PFSK-1 (cell line): ENCODE measurements around the gene KCNQ1.

Source experiments
- FOXP2 ChIP-seq: optimal IDR thresholded peaks from 2 replicates; pipeline ENCODE3; 2011; ENCODE audit warnings: borderline replicate concordance, control low read depth, inconsistent platforms; ENCODE audit not compliant: insufficient read depth; ENCODE audit errors: extremely low read length, extremely low read depth
- POLR2AphosphoS5 ChIP-seq: IDR thresholded peaks from 2 replicates; pipeline ENCODE4 v1.6.1; 2012; ENCODE audit warnings: low read depth, mild to moderate bottlenecking, control low read depth, low read length, moderate library complexity
- REST ChIP-seq, 2 experiments: IDR thresholded peaks; 2 replicates each; pipeline versions ENCODE4 v1.6.1 to v1.8.0; 2011 to 2012; ENCODE audit warnings: low read depth in 2 of 2, low read length in 2 of 2, control low read depth in 1 of 2, inconsistent platforms in 1 of 2, mild to moderate bottlenecking in 1 of 2, moderate library complexity in 1 of 2; ENCODE audit not compliant: insufficient read depth in 1 of 2
- SIN3A ChIP-seq: IDR thresholded peaks from 2 replicates; pipeline ENCODE4 v1.6.1; 2012; ENCODE audit warnings: mild to moderate bottlenecking, low read length, moderate library complexity, borderline replicate concordance; ENCODE audit not compliant: insufficient read depth
- TAF1 ChIP-seq: IDR thresholded peaks from 2 replicates; pipeline ENCODE4 v1.6.1; 2012; ENCODE audit warnings: low read length, control low read depth, borderline replicate concordance; ENCODE audit not compliant: insufficient read depth

KCNQ1 gene

GRCh38 chr11:2681408-2682145, 236.8 kb downstream of the KCNQ1 start:
- no peak for TF ChIP-seq REST (IDR thresholded peaks at IDR 0.05; ENCODE audit: insufficient read depth in 1 of 2, low read depth in 2 of 2, low read length in 2 of 2)
- no peak for TF ChIP-seq POLR2AphosphoS5
- no peak for TF ChIP-seq FOXP2
- no peak for TF ChIP-seq SIN3A
- TF ChIP-seq TAF1: no peak

DNA sequence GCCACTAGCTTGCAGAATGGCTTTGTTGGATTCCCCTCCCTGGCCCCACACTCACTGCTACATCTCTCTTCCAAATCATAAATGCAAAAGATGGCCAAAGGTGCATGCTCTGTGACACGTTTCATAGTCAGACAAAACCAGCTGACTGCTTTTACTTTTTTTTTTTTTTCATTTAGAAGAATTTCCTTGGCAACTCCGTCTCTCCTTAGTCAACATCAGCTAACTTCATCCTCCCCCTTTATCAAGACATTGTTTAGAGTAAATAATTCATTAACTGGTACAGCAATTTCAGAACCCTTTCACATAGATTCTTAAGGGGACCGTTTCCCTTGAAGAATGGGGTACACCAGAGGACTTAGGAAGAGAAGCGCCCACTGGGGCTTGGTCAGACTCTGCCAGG, 239.0 kb downstream of the KCNQ1 start:
- no peak for TF ChIP-seq REST (IDR thresholded peaks at IDR 0.05; ENCODE audit: insufficient read depth in 1 of 2, low read depth in 2 of 2, low read length in 2 of 2)
- no peak for TF ChIP-seq TAF1
- TF ChIP-seq FOXP2: no peak

DNA sequence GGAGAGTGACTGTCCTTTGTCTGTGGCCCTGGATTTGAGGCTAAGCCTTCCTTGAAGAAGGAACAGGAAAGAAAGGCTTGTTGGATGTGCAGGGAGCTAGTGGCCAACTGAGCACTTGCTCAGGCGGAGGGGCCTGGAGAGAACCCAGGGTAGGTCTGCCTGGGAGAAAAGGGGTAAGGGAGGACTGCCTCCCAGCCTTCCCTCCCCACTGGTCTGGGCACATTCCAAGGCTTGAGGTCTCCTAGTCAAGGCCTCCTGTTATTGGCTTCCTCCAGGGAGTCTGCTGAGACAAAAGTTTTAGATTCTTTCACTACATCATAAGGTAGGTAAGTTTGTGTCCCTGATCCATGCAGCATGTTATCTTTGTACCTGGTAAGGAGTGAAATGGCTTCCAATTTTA, 239.8 kb downstream of the KCNQ1 start:
- no peak for TF ChIP-seq TAF1
- no peak for TF ChIP-seq SIN3A
- TF ChIP-seq POLR2AphosphoS5: no peak
- TF ChIP-seq REST (IDR thresholded peaks at IDR 0.05; ENCODE audit: insufficient read depth in 1 of 2, low read depth in 2 of 2, low read length in 2 of 2): no peak
- TF ChIP-seq FOXP2: no peak

- TF ChIP-seq POLR2AphosphoS5 (no peak), TAF1 (no peak), FOXP2 (no peak), SIN3A (no peak), REST (IDR thresholded peaks at IDR 0.05; ENCODE audit: insufficient read depth in 1 of 2, low read depth in 2 of 2, low read length in 2 of 2) (no peak)
These were observed 240.2 kb downstream of the KCNQ1 start for GRCh38 chr11:2685051-2685450.

- TF ChIP-seq TAF1: no peak
- no peak for TF ChIP-seq POLR2AphosphoS5
- TF ChIP-seq FOXP2: no peak
- no peak for TF ChIP-seq REST (IDR thresholded peaks at IDR 0.05; ENCODE audit: insufficient read depth in 1 of 2, low read depth in 2 of 2, low read length in 2 of 2)
- TF ChIP-seq SIN3A: no peak
These were observed 241.0 kb downstream of the KCNQ1 start for GRCh38 chr11:2685566-2686359.
